Mesenchymal stem cell (in vitro differentiated cells and primary cell): ENCODE data around the gene SAMHD1.
A peak's percentile ranks its signal among the peaks of the same experiment; 100 is the strongest.

Source experiments
- DNase-seq: peaks from one replicate; pipeline ENCODE4 v3.0.0-alpha.2; 2013
- H2AFZ ChIP-seq: one replicate; pipeline ENCODE4 v1.6.1; 2013; ENCODE audit warnings: low read depth, mild to moderate bottlenecking, control low read depth, inconsistent platforms, low read length, moderate library complexity
- H2AK5ac ChIP-seq: 2 replicates; pipeline ENCODE4 v1.6.1; 2013; ENCODE audit warnings: low read length, moderate library complexity, mild to moderate bottlenecking, inconsistent platforms; ENCODE audit not compliant: severe bottlenecking
- H2BK120ac ChIP-seq: one replicate; pipeline ENCODE4 v1.6.1; 2013; ENCODE audit warnings: low read depth, mild to moderate bottlenecking, inconsistent platforms, low read length, moderate library complexity
- H2BK12ac ChIP-seq, 2 experiments: one replicate each; pipeline ENCODE4 v1.6.1; 2013; ENCODE audit warnings: inconsistent platforms in 2 of 2, low read length in 2 of 2, mild to moderate bottlenecking in 2 of 2, moderate library complexity in 2 of 2, control low read depth in 1 of 2
- H2BK15ac ChIP-seq: one replicate; pipeline ENCODE4 v1.6.1; 2013; ENCODE audit warnings: mild to moderate bottlenecking, low read depth, inconsistent platforms; ENCODE audit not compliant: poor library complexity, severe bottlenecking
- H2BK5ac ChIP-seq: 2 replicates; pipeline ENCODE4 v1.6.1; 2013; ENCODE audit warnings: low read depth, mild to moderate bottlenecking, low read length, control low read depth, inconsistent platforms; ENCODE audit not compliant: poor library complexity, severe bottlenecking
- H3K14ac ChIP-seq, 2 experiments: one replicate each; pipeline ENCODE4 v1.6.1; 2013; ENCODE audit warnings: inconsistent platforms in 2 of 2, low read length in 2 of 2, control low read depth in 1 of 2, mild to moderate bottlenecking in 1 of 2, moderate library complexity in 1 of 2
- H3K18ac ChIP-seq, 2 experiments: one replicate each; pipeline ENCODE4 v1.6.1; 2013; ENCODE audit warnings: inconsistent platforms in 2 of 2, low read length in 2 of 2, control low read depth in 1 of 2, low read depth in 1 of 2, mild to moderate bottlenecking in 1 of 2
- H3K23ac ChIP-seq, 2 experiments: one replicate each; pipeline ENCODE4 v1.6.1; 2013; ENCODE audit warnings: inconsistent platforms in 2 of 2, low read length in 2 of 2, mild to moderate bottlenecking in 2 of 2, moderate library complexity in 2 of 2, control low read depth in 1 of 2
- H3K27ac ChIP-seq: 2 replicates; pipeline ENCODE4 v1.5.1; 2013; ENCODE audit warnings: mild to moderate bottlenecking, moderate library complexity, low read length, control low read depth, inconsistent platforms; ENCODE audit not compliant: poor library complexity, severe bottlenecking
- H3K27me3 ChIP-seq, 2 experiments: 2 replicates each; pipeline versions ENCODE4 v1.6.1 to v1.7.0; 2013; ENCODE audit warnings: low read length in 2 of 2, mild to moderate bottlenecking in 2 of 2, moderate library complexity in 2 of 2, control low read depth in 1 of 2, inconsistent platforms in 1 of 2; ENCODE audit not compliant: control insufficient read depth in 1 of 2, insufficient read depth in 1 of 2
- H3K36me3 ChIP-seq, 2 experiments: 2 replicates each; pipeline versions ENCODE4 v1.6.1 to v1.7.0; 2013; ENCODE audit warnings: low read length in 2 of 2, control low read depth in 1 of 2, inconsistent platforms in 1 of 2, low read depth in 1 of 2, mild to moderate bottlenecking in 1 of 2; ENCODE audit not compliant: insufficient read depth in 2 of 2, control insufficient read depth in 1 of 2
- H3K4ac ChIP-seq, 2 experiments: one replicate each; pipeline ENCODE4 v1.6.1; 2013; ENCODE audit warnings: inconsistent platforms in 2 of 2, low read length in 2 of 2, mild to moderate bottlenecking in 2 of 2, moderate library complexity in 2 of 2, control low read depth in 1 of 2, low read depth in 1 of 2
- H3K4me1 ChIP-seq: 2 replicates; pipeline ENCODE4 v1.6.1; 2013; ENCODE audit warnings: low read depth, low read length, control low read depth; ENCODE audit not compliant: control insufficient read depth, insufficient read depth
- H3K4me2 ChIP-seq: 2 replicates; pipeline ENCODE4 v1.6.1; 2013; ENCODE audit warnings: low read length, mild to moderate bottlenecking, inconsistent platforms; ENCODE audit not compliant: poor library complexity, severe bottlenecking
- H3K4me3 ChIP-seq, 2 experiments: 2 replicates each; pipeline versions ENCODE4 v1.5.1 to v1.7.0; 2013; ENCODE audit warnings: low read length in 2 of 2, mild to moderate bottlenecking in 2 of 2, control low read depth in 1 of 2, low read depth in 1 of 2; ENCODE audit not compliant: insufficient read depth in 1 of 2
- H3K79me1 ChIP-seq: replicated peaks from 2 replicates; pipeline ENCODE4 v1.6.1; 2013; ENCODE audit warnings: mild to moderate bottlenecking, control low read depth, low read length, inconsistent platforms; ENCODE audit not compliant: poor library complexity, severe bottlenecking
- H3K9ac ChIP-seq: 2 replicates; pipeline ENCODE4 v1.7.0; 2013; ENCODE audit warnings: mild to moderate bottlenecking, low read length, moderate library complexity
- H3K9me3 ChIP-seq: 2 replicates; pipeline ENCODE4 v1.7.0; 2013; ENCODE audit warnings: mild to moderate bottlenecking, low read length; ENCODE audit not compliant: control insufficient read depth
- H4K8ac ChIP-seq: one replicate; pipeline ENCODE4 v1.6.1; 2013; ENCODE audit warnings: inconsistent platforms, mild to moderate bottlenecking, low read length, moderate library complexity
- H4K91ac ChIP-seq: one replicate; pipeline ENCODE4 v1.6.1; 2013; ENCODE audit warnings: mild to moderate bottlenecking, low read length, inconsistent platforms
- WGBS: methylation state at CpG from one replicate; pipeline ENCODE4 v1.1.7; 2013; ENCODE audit warnings: mixed read lengths; 5-methylcytosine and 5-hydroxymethylcytosine counted together

SAMHD1 gene

GRCh38 chr20:36849333-36850065 is 102.0 kb downstream of the SAMHD1 start:
- 74% methylated on average over 8 of the region's 9 CpGs for WGBS
- Histone ChIP-seq H2AK5ac (peak overlapping the region; percentile 43), H3K79me1 (peaks cover 18% of the 10 kb centered on the region), H3K9ac (peak overlapping the region; percentile 85), H2BK5ac (no peak overlapping the region), H4K91ac (no peak overlapping the region), H3K9me3 (no peaks in the 10 kb centered on the region), H2BK12ac (peak overlapping the region; percentile 51 to 84), H4K8ac (peak overlapping the region; percentile 12), H3K23ac (no peak overlapping the region), H2AFZ (no peak overlapping the region), H3K4me1 (peaks cover 29% of the 10 kb centered on the region), H3K4ac (peak overlapping the region; percentile 35 to 49), H2BK120ac (no peak overlapping the region), H2BK15ac (no peak overlapping the region), H3K36me3 (peaks cover 4 to 14% of the 10 kb centered on the region in 2 experiments), H3K4me3 (no peak overlapping the region), H3K14ac (no peak overlapping the region), H3K18ac (no peak overlapping the region), H3K4me2 (no peak overlapping the region), H3K27ac (no peak overlapping the region), H3K27me3 (no peaks in the 10 kb centered on the region)
- DNase-seq: no peak

DNA sequence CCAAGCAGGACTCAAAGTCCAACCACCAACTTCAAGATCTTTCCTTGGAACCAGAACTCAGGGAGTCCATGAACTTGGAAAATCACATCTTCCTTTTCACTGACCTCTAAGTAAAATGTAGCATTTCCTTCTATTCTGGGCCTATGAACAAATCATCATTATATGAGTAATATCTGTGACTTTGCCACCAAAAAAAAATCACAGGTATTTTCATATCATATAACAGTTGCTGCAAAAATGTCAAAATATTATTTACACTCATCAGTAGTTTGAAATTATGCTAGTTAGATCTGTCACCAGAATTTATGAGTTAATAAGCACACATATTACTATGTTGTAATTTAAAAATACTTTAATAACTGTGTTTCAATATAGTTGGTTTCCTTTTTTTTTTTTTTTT is 102.8 kb downstream of the SAMHD1 start:
- H3K9me3 ChIP-seq: no peaks in the 10 kb centered on the region
- no peak overlapping the region for H4K91ac ChIP-seq
- H3K4me1 ChIP-seq: peaks cover 26% of the 10 kb centered on the region
- H2BK5ac ChIP-seq: no peak overlapping the region
- H4K8ac ChIP-seq: peak overlapping the region; percentile 89
- H2BK120ac ChIP-seq: no peak overlapping the region
- H3K4me3 ChIP-seq: peak overlapping the region in 1 of 2 experiments; percentile 46
- no peaks in the 10 kb centered on the region for H3K27me3 ChIP-seq
- H2AK5ac ChIP-seq: peak overlapping the region; percentile 79
- H3K27ac ChIP-seq: peak overlapping the region; percentile 94
- peak overlapping the region; percentile 85 for H3K9ac ChIP-seq
- peak overlapping the region; percentile 15 for H3K4me2 ChIP-seq
- H3K14ac ChIP-seq: no peak overlapping the region
- H3K36me3 ChIP-seq: peaks cover 4 to 14% of the 10 kb centered on the region in 2 experiments
- no peak for DNase-seq
- no peak overlapping the region for H3K23ac ChIP-seq
- H3K4ac ChIP-seq: no peak overlapping the region
- no peak overlapping the region for H2AFZ ChIP-seq
- H3K18ac ChIP-seq: peak overlapping the region in 1 of 2 experiments; percentile 84
- H2BK12ac ChIP-seq: peak overlapping the region in 1 of 2 experiments; percentile 17
- no peak overlapping the region for H2BK15ac ChIP-seq
- peaks cover 16% of the 10 kb centered on the region for H3K79me1 ChIP-seq

DNA sequence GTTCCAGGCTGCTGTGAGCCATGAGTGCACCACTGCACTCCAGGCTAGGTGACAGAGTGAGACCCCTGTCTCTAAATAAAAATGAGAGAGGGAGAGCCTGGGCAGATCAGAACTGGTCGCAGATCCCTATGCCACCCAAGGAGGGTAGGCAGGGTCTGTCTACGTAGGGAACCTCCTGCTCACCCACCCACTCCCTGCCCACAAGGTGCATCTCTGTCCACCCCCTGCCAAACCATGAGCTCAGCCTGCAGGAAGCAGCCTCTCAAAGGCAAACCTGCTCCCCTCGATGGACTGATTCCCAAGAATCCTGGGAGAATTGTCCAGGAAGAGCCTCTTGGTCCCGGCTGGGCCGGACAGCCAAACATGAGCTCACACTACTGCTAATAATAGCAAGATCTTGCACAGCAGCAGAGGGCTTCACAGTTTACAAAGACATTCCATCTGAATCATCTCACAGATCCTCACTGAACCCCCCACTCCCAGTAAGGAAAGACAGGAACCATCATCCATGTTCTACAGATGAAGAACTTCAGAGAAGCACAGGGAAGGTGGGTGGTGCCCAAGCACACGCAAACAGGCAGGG is 103.3 kb downstream of the SAMHD1 start:
- Histone ChIP-seq H2BK120ac (peak overlapping the region; percentile 69), H3K36me3 (peaks cover 2 to 11% of the 10 kb centered on the region in 2 experiments), H3K27me3 (no peaks in the 10 kb centered on the region), H3K4me3 (peak overlapping the region in 1 of 2 experiments; percentile 46), H4K91ac (no peak overlapping the region), H4K8ac (peak overlapping the region; percentile 89), H2AFZ (no peak overlapping the region), H3K27ac (peak overlapping the region; percentile 94), H3K23ac (no peak overlapping the region), H3K4ac (peak overlapping the region; percentile 26 to 65), H3K79me1 (peaks cover 14% of the 10 kb centered on the region), H3K4me1 (peaks cover 27% of the 10 kb centered on the region), H2AK5ac (peak overlapping the region; percentile 79), H3K4me2 (peak overlapping the region; percentile 26), H2BK12ac (peak overlapping the region in 1 of 2 experiments; percentile 91), H3K9ac (peak overlapping the region; percentile 85), H3K9me3 (no peaks in the 10 kb centered on the region), H3K14ac (no peak overlapping the region), H2BK15ac (no peak overlapping the region), H3K18ac (peak overlapping the region; percentile 58 to 84), H2BK5ac (no peak overlapping the region)
- 16% methylated on average over 6 of the region's 6 CpGs for WGBS
- DNase-seq: peak; percentile 98

- Histone ChIP-seq H3K23ac (no peak overlapping the region), H3K4me3 (peak overlapping the region in 1 of 2 experiments; percentile 0), H3K9ac (peak overlapping the region; percentile 85), H3K4me1 (peaks cover 32% of the 10 kb centered on the region), H3K14ac (no peak overlapping the region), H3K27ac (peak overlapping the region; percentile 94), H3K18ac (peak overlapping the region; percentile 34 to 58), H2BK12ac (peak overlapping the region in 1 of 2 experiments; percentile 91), H3K4ac (peak overlapping the region in 1 of 2 experiments; percentile 65), H2BK15ac (no peak overlapping the region), H2BK5ac (no peak overlapping the region), H2AFZ (no peak overlapping the region), H4K91ac (no peak overlapping the region), H3K4me2 (no peak overlapping the region), H4K8ac (no peak overlapping the region), H3K79me1 (peaks cover 14% of the 10 kb centered on the region), H3K36me3 (peaks cover 0 to 9% of the 10 kb centered on the region in 2 experiments), H3K9me3 (no peaks in the 10 kb centered on the region), H2BK120ac (peak overlapping the region; percentile 69), H3K27me3 (no peaks in the 10 kb centered on the region), H2AK5ac (no peak overlapping the region)
- WGBS: 83% methylated on average over 1 of the region's 1 CpG
- peak; percentile 72 for DNase-seq
Observed at GRCh38 chr20:36847710-36848040, 103.8 kb downstream of the SAMHD1 start.
